ENCODE measurements around the gene N4BP2.
"Not testable (repeated sequence)": the region's sequence is repeated elsewhere in the genome, so short reads cannot be mapped to it uniquely, and the experiment has no call there.

N4BP2 gene

GRCh38 chr4:40086421-40086820 lies 29.8 kb downstream of the N4BP2 start:
- in situ Hi-C loops (cut with MboI; ENCODE audit: low sequenced_read_pairs) = no loop called here

- in situ Hi-C loops (cut with MboI; ENCODE audit: low sequenced_read_pairs) = no loop called here
Measured at GRCh38 chr4:40087799-40088366, 31.2 kb downstream of the N4BP2 start.

DNA sequence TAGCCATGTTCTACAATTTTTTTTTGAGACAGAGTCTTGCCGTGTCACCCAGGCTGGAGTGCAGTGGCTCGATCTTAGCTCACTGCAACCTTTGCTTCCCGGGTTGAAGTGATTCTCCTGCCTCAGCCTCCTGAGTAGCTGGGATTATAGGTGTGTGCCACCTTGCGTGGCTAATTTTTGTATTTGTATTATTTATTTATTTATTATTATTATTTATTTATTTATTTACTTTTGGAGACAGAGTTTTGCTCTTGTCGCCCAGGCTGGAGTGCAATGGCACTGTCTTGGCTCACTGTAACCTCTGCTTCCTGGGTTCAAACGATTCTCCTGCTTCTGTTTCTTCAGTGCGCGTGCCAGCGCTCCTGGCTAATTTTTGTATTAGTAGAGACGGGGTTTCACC lies 36.8 kb downstream of the N4BP2 start:
- in situ Hi-C loops (cut with MboI; ENCODE audit: low sequenced_read_pairs) = not testable (repeated sequence)

- in situ Hi-C loops (cut with MboI; ENCODE audit: low sequenced_read_pairs) = no loop called here
Measured at GRCh38 chr4:40099010-40099409, 42.4 kb downstream of the N4BP2 start.

DNA sequence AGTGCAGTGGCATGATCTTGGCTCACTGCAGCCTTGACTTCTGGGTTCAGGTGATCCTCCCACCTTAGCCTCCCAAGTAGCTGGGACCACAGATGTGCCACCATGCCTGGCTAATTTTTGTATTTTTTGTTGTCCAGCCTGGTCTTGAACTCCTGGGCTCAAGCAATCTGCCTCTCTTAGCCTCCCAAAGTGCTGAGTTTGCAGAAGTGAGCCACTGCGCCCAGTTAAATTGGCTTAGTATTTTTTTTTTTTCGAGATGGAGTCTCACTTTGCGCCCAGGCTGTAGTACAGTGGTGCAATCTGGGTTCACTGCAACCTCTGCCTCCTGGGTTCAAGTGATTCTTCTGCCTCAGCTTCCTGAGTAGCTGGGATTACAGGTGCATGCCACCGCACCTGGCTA lies 50.5 kb downstream of the N4BP2 start:
- in situ Hi-C loops (cut with MboI; ENCODE audit: low sequenced_read_pairs) = not testable (repeated sequence)

DNA sequence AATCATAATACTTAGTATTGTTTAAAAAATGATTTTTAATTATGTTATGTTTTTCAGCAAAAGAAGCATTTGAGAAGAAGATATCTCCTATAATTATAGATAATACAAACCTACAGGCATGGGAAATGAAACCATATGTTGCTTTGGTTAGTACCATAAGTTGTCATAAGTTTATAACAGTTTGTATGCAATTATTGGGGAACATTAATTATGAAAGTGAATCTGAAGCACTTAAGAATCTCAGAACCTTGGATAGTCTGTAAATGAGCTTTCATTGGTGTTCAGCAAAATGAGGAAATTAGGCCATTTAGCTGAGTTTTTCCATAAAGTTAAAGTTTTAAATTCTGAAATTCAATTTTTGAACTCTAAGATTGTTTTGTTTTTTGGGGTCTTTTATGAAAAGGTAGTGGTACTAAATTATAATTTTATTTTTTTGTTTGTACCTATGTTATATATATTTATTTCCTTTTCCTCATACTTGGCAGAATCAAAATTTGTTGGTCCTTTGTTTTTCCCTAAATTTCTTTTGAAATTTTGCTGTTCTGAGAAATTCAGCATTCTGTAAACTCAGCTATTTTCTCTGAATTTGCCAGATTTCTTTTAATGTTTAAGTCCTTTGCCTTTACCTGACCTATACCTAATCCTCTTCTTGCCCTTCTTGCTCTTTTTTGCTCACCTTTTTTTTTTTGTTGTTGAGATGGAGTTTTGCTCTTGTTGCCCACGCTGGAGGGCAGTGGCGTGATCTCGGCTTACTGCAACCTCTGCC lies 55.6 kb downstream of the N4BP2 start:
- in situ Hi-C loops (cut with MboI; ENCODE audit: low sequenced_read_pairs) = no loop called here

DNA sequence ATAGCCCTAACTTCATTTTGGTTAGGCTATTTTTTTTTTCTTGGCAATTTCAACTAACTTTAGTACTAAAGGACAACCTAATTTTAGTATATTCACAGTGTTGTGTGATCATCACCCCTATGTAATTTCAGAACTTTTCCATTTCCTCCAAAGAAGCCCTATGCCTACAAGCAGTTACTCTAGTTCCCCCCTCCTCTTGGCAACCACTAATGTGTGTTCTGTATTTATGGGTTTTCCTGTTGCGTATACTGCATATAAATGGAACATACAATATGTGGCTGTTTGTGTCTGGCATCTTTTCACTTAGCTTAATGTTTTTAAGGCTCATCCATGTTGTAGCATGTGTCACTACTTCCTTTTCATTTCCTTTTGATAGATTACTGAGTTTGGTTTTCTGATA lies 57.6 kb downstream of the N4BP2 start:
- in situ Hi-C loops (cut with MboI; ENCODE audit: low sequenced_read_pairs) = no loop called here

- in situ Hi-C loops (cut with MboI; ENCODE audit: low sequenced_read_pairs) = no loop called here
Measured at GRCh38 chr4:40118861-40119260, 62.2 kb downstream of the N4BP2 start.

DNA sequence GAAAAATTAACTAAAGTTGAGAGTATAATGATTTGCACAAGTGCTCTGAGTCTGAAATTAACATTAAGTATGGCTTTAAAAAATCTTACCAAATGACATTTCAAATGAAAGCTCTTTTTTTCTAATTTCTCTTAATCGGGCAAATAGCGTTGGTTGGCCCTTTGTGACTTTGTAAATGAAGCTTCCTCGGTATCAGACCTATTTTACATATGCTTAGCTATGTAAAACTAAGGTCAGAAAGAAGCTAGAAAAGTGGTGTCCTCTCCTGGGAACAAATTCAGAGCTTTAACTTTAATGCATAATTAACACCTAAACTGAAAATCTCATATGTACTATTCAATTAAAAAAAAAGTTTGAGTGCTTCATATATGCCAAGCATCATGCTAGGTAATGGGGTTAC lies 62.7 kb downstream of the N4BP2 start:
- in situ Hi-C loops (cut with MboI; ENCODE audit: low sequenced_read_pairs) = no loop called here

- in situ Hi-C loops (cut with MboI; ENCODE audit: low sequenced_read_pairs) = no loop called here
Measured at GRCh38 chr4:40121515-40121914, 64.9 kb downstream of the N4BP2 start.

DNA sequence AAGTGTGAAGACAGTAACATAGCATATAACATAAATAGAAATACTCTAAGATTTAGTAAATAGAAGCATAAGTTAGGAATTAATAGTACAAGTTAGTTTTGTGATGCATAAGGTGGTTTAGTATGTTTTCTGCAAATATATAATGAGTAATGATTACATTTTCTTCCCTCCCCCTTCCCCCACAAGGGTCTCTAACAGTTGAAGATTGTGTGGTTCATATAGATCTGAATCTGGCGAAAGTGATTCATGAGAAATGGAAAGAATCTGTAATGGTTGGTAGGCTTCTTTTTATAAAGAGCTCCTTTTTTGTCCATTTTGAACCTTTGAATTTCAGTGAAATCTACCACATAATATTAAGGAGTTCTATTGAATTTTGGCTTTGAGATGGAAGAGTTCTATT lies 66.3 kb downstream of the N4BP2 start:
- in situ Hi-C loops (cut with MboI; ENCODE audit: low sequenced_read_pairs) = no loop called here

- in situ Hi-C loops (cut with MboI; ENCODE audit: low sequenced_read_pairs) = no loop called here
Measured at GRCh38 chr4:40124690-40125089, 68.0 kb downstream of the N4BP2 start.

DNA sequence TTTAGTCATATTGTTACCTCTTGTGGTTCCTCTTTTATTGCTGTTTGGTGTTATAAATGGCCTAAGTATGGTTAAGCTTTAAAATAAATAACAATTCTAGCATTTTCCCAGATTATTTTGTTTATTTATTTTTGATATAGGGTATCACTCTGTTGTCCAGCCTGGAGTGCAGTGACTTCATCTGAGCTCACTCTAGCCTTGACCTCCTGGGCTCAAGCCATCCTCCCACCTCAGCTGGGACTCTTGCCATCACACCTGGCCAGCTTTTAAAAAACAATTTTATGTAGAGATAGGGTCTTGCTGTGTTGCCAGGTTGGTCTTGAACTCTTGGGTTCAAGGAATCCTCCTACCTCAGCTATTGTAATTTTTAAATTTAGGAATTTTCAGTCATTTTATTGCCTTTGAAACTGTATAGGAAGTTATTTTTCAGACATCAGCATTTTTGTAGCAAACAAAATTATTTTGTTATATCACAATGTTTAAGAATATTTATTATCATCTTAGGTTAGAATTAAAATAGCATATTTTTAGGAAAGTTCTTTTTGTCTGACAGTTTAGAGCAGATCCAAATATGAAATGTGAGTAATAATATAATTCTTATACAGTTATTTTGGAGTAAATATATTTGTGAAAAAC lies 73.9 kb downstream of the N4BP2 start:
- in situ Hi-C loops (cut with MboI; ENCODE audit: low sequenced_read_pairs) = no loop called here

GRCh38 chr4:40132816-40133215 lies 76.2 kb downstream of the N4BP2 start:
- in situ Hi-C loops (cut with MboI; ENCODE audit: low sequenced_read_pairs) = no loop called here

DNA sequence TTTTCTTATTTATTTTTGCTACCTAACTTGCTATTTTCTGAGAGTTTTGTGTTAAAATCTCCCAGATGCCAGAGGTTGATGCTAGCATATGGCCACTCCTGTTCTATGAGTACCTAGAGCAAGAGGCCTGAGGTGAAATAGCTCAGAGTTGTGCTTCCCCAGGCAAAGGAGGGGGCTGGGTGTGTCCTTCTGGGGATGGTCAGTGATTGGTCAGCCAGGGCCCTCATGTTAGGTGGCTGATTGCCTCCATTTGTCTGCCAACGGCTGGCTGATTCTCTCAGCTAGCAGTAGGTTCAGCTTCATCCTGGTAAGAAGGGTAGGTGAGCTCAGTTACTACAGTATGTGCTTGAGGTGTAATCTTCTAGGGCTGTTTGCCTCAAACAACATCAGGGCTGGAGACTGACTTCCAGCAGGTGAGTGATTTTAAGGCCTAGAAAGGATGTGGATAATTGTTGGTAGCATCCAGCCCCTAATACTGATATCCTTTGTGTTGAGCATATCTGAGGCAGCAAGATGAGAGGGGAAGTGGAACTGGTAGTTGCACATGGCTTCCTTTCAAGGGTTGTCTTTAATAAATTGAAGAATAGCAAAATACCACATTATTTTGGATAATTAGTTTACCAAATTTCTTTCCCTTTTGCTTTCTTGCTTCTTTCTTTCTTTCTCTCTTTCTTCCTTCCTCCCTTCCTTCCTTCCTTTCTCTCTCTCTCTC lies 77.7 kb downstream of the N4BP2 start:
- in situ Hi-C loops (cut with MboI; ENCODE audit: low sequenced_read_pairs) = no loop called here

DNA sequence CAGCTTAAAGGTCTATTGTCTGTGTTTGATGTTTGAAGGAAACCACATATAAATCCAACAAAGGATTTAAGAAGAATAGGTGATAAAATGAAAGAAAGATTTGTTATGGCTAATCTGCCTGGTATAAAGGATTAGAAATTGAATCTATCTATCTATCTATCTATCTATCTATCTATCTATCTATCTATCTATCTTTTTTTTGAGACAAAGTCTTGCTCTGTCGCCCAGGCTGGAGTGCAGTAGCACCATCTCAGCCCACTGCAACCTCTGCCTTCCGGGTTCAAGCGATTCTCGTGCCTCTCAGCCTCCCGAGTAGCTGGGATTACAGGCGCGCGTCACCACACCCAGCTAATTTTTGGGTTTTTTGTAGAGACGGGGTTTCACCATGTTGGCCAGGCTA lies 79.6 kb downstream of the N4BP2 start:
- in situ Hi-C loops (cut with MboI; ENCODE audit: low sequenced_read_pairs) = not testable (repeated sequence)

DNA sequence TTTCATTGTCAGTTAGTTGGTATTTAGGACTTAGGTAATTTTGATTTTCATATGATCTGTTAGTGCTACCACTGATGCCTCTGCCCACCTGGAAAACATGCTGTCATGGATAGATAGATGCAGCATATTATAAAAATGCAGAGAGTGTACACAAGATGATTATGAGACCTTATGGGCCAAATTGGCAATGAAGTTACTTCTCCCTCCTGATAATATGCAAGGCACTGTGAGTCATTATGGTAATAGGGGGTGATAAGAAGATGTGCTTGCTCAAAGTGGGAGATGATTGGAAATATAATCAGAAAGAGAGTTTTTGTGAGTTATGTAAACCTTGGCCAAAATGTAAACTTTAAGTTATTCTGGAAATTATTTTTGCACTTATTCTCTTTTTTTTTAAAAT lies 83.5 kb downstream of the N4BP2 start:
- in situ Hi-C loops (cut with MboI; ENCODE audit: low sequenced_read_pairs) = no loop called here

GRCh38 chr4:40140597-40140996 lies 83.9 kb downstream of the N4BP2 start:
- in situ Hi-C loops (cut with MboI; ENCODE audit: low sequenced_read_pairs) = not testable (repeated sequence)

- in situ Hi-C loops (cut with MboI; ENCODE audit: low sequenced_read_pairs) = no loop called here
Measured at GRCh38 chr4:40143926-40144508, 87.4 kb downstream of the N4BP2 start.

DNA sequence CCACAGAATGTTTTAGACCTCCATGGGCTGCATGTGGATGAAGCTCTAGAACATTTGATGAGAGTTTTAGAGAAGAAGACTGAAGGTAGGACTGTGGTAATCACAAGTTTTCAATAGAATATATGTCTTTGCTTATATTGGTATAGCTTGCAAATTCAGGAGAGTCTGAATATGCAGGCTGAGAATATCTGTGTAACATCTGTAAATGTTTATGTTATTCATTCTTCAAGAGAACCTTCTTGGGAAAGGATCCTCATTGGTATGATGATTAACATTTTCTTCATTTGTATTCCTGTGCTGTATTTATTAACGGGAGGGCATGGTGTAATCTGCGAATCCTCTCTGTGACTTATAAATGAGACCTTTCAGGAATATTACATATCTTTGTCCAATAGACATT lies 88.1 kb downstream of the N4BP2 start:
- in situ Hi-C loops (cut with MboI; ENCODE audit: low sequenced_read_pairs) = no loop called here

GRCh38 chr4:40147490-40147889 lies 90.8 kb downstream of the N4BP2 start:
- in situ Hi-C loops (cut with MboI; ENCODE audit: low sequenced_read_pairs) = not testable (repeated sequence)

Measured in HL-60/S4 treated with retinoic acid at 250 ng/mL for 4 days and 3 days (cell line).